GM23338 (cell line): Measurements from ENCODE around the gene MOCOS. TPM values are rescaled to one million over a fixed set of nuclear protein-coding genes. Genes with fewer than 3 reads are reported as not detected.

ENCODE experiments used
- ATAC-seq: fragments of 200-7000 bp; cut with Tn5 transposase; 3 replicates; pipeline ENCODE4 v1.9.1; 2020
- DNase-seq: peaks from one replicate; pipeline ENCODE4 v3.0.0-alpha.2; 2015; ENCODE audit warnings: low spot score
- H2AFZ ChIP-seq: fragments of 200-600 bp; sonication (generic); 2 replicates; pipeline ENCODE4 v1.8.0; 2016; ENCODE audit warnings: antibody characterized with exemption, mild to moderate bottlenecking, moderate library complexity
- H3F3A ChIP-seq: fragments of 200-600 bp; sonication (generic); replicated peaks from 2 replicates; pipeline ENCODE4 v1.8.0; 2017; ENCODE audit warnings: antibody characterized with exemption, mixed run types, low read depth
- H3K27ac ChIP-seq: fragments of 200-600 bp; sonication (generic); 2 replicates; pipeline ENCODE4 v1.6.1; 2016; ENCODE audit warnings: low read depth
- H3K27me3 ChIP-seq: fragments of 200-600 bp; sonication (generic); 2 replicates; pipeline ENCODE4 v1.8.0; 2016; ENCODE audit warnings: mild to moderate bottlenecking, mixed run types, moderate library complexity; ENCODE audit not compliant: insufficient read depth
- H3K36me3 ChIP-seq: fragments of 200-600 bp; sonication (generic); 2 replicates; pipeline ENCODE4 v1.8.0; 2016; ENCODE audit warnings: mild to moderate bottlenecking; ENCODE audit not compliant: insufficient read depth
- H3K4me1 ChIP-seq: fragments of 200-600 bp; sonication (generic); 2 replicates; pipeline ENCODE4 v1.8.0; 2016; ENCODE audit warnings: mild to moderate bottlenecking, moderate library complexity; ENCODE audit not compliant: insufficient read depth
- H3K4me2 ChIP-seq: fragments of 200-600 bp; sonication (generic); 2 replicates; pipeline ENCODE4 v1.7.1; 2017; ENCODE audit warnings: mixed run types
- H3K4me3 ChIP-seq: fragments of 200-600 bp; sonication (generic); 2 replicates; pipeline ENCODE4 v1.6.1; 2016; ENCODE audit warnings: mixed run types
- H3K79me2 ChIP-seq: fragments of 200-600 bp; sonication (generic); replicated peaks from 2 replicates; pipeline ENCODE4 v1.8.0; 2017; ENCODE audit warnings: mild to moderate bottlenecking; ENCODE audit not compliant: insufficient read depth
- H3K9me2 ChIP-seq: fragments of 200-600 bp; sonication (generic); 2 replicates; pipeline ENCODE4 v1.8.0; 2017; ENCODE audit not compliant: insufficient read depth
- H4K20me1 ChIP-seq: fragments of 200-600 bp; sonication (generic); replicated peaks from 2 replicates; pipeline ENCODE4 v1.8.0; 2017; ENCODE audit warnings: mild to moderate bottlenecking; ENCODE audit not compliant: insufficient read depth
- H3K27ac Mint-ChIP-seq: 2 replicates; pipeline ENCODE4 v1.8.0; 2020; ENCODE audit warnings: inconsistent platforms, mild to moderate bottlenecking, moderate library complexity, mixed read lengths
- H3K27me3 Mint-ChIP-seq: 3 replicates; pipeline ENCODE4 v1.8.0; 2022; ENCODE audit warnings: low read depth, mild to moderate bottlenecking, moderate library complexity, mixed read lengths, inconsistent platforms; ENCODE audit not compliant: insufficient read depth, poor library complexity
- H3K36me3 Mint-ChIP-seq: 3 replicates; pipeline ENCODE4 v1.8.0; 2021; ENCODE audit warnings: low read depth, mild to moderate bottlenecking, inconsistent platforms, moderate library complexity, mixed read lengths
- H3K4me1 Mint-ChIP-seq: 3 replicates; pipeline ENCODE4 v1.8.0; 2020; ENCODE audit warnings: mild to moderate bottlenecking, inconsistent platforms, mixed read lengths
- H3K4me3 Mint-ChIP-seq: 3 replicates; pipeline ENCODE4 v1.8.0; 2021; ENCODE audit warnings: moderate library complexity, mild to moderate bottlenecking, inconsistent platforms, mixed read lengths
- H3K9me3 Mint-ChIP-seq: 3 replicates; pipeline ENCODE4 v1.8.0; 2020; ENCODE audit warnings: moderate library complexity, mild to moderate bottlenecking, inconsistent platforms, mixed read lengths
- CREB1 ChIP-seq: fragments of 250-450 bp; sonication (Bioruptor Pico); IDR thresholded peaks from 2 replicates; pipeline ENCODE4 v1.5.0; 2020; ENCODE audit warnings: low read depth, mild to moderate bottlenecking, moderate library complexity
- CTCF ChIP-seq, 2 experiments: fragments of 200-600 bp in 1 of 2; sonication (generic) in 1 of 2; conservative IDR thresholded peaks; 2 replicates each; pipeline versions ENCODE4 v1.5.1 to v1.6.1; 2016 to 2017; ENCODE audit warnings: antibody characterized with exemption in 2 of 2, low read depth in 2 of 2, mild to moderate bottlenecking in 2 of 2, moderate library complexity in 1 of 2
- ETS1 ChIP-seq: IDR thresholded peaks from 2 replicates; pipeline ENCODE4 v1.6.1; 2016; ENCODE audit warnings: antibody characterized with exemption
- EZH2 ChIP-seq: fragments of 200-600 bp; sonication (generic); IDR thresholded peaks from one replicate; pipeline ENCODE4 v1.8.0; 2017; ENCODE audit warnings: antibody characterized with exemption, mild to moderate bottlenecking, low read depth; ENCODE audit not compliant: unreplicated experiment
- EZH2phosphoT487 ChIP-seq: fragments of 200-600 bp; sonication (generic); IDR thresholded peaks from one replicate; pipeline ENCODE4 v1.8.1; 2018; ENCODE audit warnings: antibody characterized with exemption; ENCODE audit not compliant: unreplicated experiment
- JUNB ChIP-seq: IDR thresholded peaks from one replicate; pipeline ENCODE4 v1.6.1; 2016; ENCODE audit warnings: antibody characterized with exemption; ENCODE audit not compliant: unreplicated experiment
- NANOG ChIP-seq: IDR thresholded peaks from 2 replicates; pipeline ENCODE4 v1.6.1; 2016; ENCODE audit warnings: antibody characterized with exemption, borderline replicate concordance
- POLR2AphosphoS5 ChIP-seq: IDR thresholded peaks from 2 replicates; pipeline ENCODE4 v1.6.1; 2016; ENCODE audit warnings: antibody characterized with exemption, low read depth
- REST ChIP-seq: IDR thresholded peaks from one replicate; pipeline ENCODE4 v1.6.1; 2018; ENCODE audit warnings: antibody characterized with exemption; ENCODE audit not compliant: unreplicated experiment
- STAT1 ChIP-seq: IDR thresholded peaks from one replicate; pipeline ENCODE4 v1.6.1; 2016; ENCODE audit warnings: antibody characterized with exemption; ENCODE audit not compliant: unreplicated experiment
- ZNF114 ChIP-seq: fragments of 250-450 bp; sonication (Bioruptor Pico); IDR thresholded peaks from 2 replicates; pipeline ENCODE4 v1.5.0; 2020; ENCODE audit warnings: mild to moderate bottlenecking, moderate library complexity
- ZNF331 ChIP-seq: fragments of 250-450 bp; sonication (Bioruptor Pico); IDR thresholded peaks from 2 replicates; pipeline ENCODE4 v1.5.0; 2020; ENCODE audit warnings: low read depth, mild to moderate bottlenecking, moderate library complexity
- ZNF462 ChIP-seq: fragments of 250-450 bp; sonication (Bioruptor Pico); IDR thresholded peaks from 2 replicates; pipeline ENCODE4 v1.5.0; 2020; ENCODE audit warnings: mild to moderate bottlenecking, moderate library complexity
- polyA plus RNA-seq: library from polyadenylated mRNA; unstranded; fragments of >200 nt; fragmentation: Nextera tagmentation; extraction: Ambion mirVana; gene quantifications from 2 replicates; pipeline ENCODE4 v1.2.1, GENCODE V29; 2016
- total RNA-seq: library from RNA; depleted of rRNA; stranded (reverse); fragments of >200 nt; shearing (Covaris generic); gene quantifications from 2 replicates; pipeline ENCODE4 v1.2.3, GENCODE V29; 2014

The MOCOS gene
- total and polyA plus RNA-seq, 2 experiments from 2014 or later: 3.9 to 7.2 TPM

GRCh38 chr18:36143391-36143790, 43.9 kb upstream of the MOCOS start:
- no peaks in the 10 kb centered on the region for H3K9me3 Mint-ChIP-seq
- no peak overlapping the region for H3K27ac Mint-ChIP-seq
- Histone ChIP-seq H3K27me3 (no peaks in the 10 kb centered on the region), H3K27ac (no peak overlapping the region), H3K4me2 (no peak overlapping the region), H2AFZ (no peak overlapping the region), H3K4me1 (no peaks in the 10 kb centered on the region), H3F3A (no peaks in the 10 kb centered on the region), H3K36me3 (peaks cover 70% of the 10 kb centered on the region), H3K79me2 (0 out of 2 replicates have a peak, but pooled peaks cover 3% of the 10 kb centered on the region), H4K20me1 (peaks cover 22% of the 10 kb centered on the region), H3K4me3 (no peak overlapping the region), H3K9me2 (no peaks in the 10 kb centered on the region)
- H3K27me3 Mint-ChIP-seq: no peaks in the 10 kb centered on the region
- no peak for DNase-seq
- no peak overlapping the region for H3K4me3 Mint-ChIP-seq
- H3K36me3 Mint-ChIP-seq: peaks cover 83% of the 10 kb centered on the region
- no peaks in the 10 kb centered on the region for H3K4me1 Mint-ChIP-seq
- TF ChIP-seq JUNB (no peak), STAT1 (no peak), ZNF331 (CRISPR knock-in tag) (no peak), POLR2AphosphoS5 (no peak), ETS1 (no peak), NANOG (no peak), EZH2phosphoT487 (no peak), ZNF462 (CRISPR knock-in tag) (no peak), CREB1 (no peak), ZNF114 (CRISPR knock-in tag) (no peak), CTCF (conservative IDR thresholded peaks at IDR 0.05; ENCODE audit: low read depth in 2 of 2) (no peak), REST (no peak), EZH2 (no peak)
- ATAC-seq: no peak
